GM13976 (cell line): Measurements from ENCODE around the gene CD99.

ENCODE experiments used
- DNase-seq: peaks from one replicate; pipeline ENCODE4 v3.0.0; 2012; ENCODE audit warnings: low spot score
- CTCF ChIP-seq: IDR thresholded peaks from 2 replicates; pipeline ENCODE4 v1.5.1; 2012; ENCODE audit warnings: borderline replicate concordance, mild to moderate bottlenecking; ENCODE audit not compliant: insufficient read depth; ENCODE audit errors: extremely low read depth, missing control alignments, control extremely low read depth
- in situ Hi-C: fragments of 300-500 bp; cut with MboI; formaldehyde crosslinking; loops from one replicate; pipeline ENCODE4 v1.12.0; 2022; ENCODE audit warnings: low sequenced_read_pairs, mixed read lengths, inconsistent platforms; ENCODE audit not compliant: unreplicated experiment

Gene CD99

GRCh38 chrX:2711441-2711840 is 20.3 kb downstream of the CD99 start:
- no peak for DNase-seq
- in situ Hi-C loops = no loop called here
- TF ChIP-seq CTCF = no peak

- in situ Hi-C loops = no loop called here
- no peak for DNase-seq
- TF ChIP-seq CTCF = no peak
Measured at GRCh38 chrX:2712428-2712827, 21.3 kb downstream of the CD99 start.

- TF ChIP-seq CTCF = no peak
- no peak for DNase-seq
- in situ Hi-C loops = no loop called here
Measured at GRCh38 chrX:2712890-2713840, 22.1 kb downstream of the CD99 start.

- no peak for TF ChIP-seq CTCF
- no peak for DNase-seq
- in situ Hi-C loops = no loop called here
Measured at GRCh38 chrX:2714551-2714950, 23.5 kb downstream of the CD99 start.

- in situ Hi-C loops = no loop called here
- no peak for TF ChIP-seq CTCF
- no peak for DNase-seq
Measured at GRCh38 chrX:2715066-2715600, 24.0 kb downstream of the CD99 start.

- TF ChIP-seq CTCF = no peak
- no peak for DNase-seq
- in situ Hi-C loops = no loop called here
Measured at GRCh38 chrX:2717312-2717711, 26.2 kb downstream of the CD99 start.
